Neutrophil (primary cell): Measurements from ENCODE around the gene TCERG1L.

Experiments used
- H3K27ac ChIP-seq: fragments of 200-600 bp; sonication (generic); 2 replicates; pipeline ENCODE4 v1.5.1; 2016; ENCODE audit warnings: mild to moderate bottlenecking, moderate library complexity
- H3K27me3 ChIP-seq: fragments of 200-600 bp; sonication (generic); 2 replicates; pipeline ENCODE4 v1.6.0; 2016; ENCODE audit warnings: mild to moderate bottlenecking
- H3K36me3 ChIP-seq: fragments of 200-600 bp; sonication (generic); 2 replicates; pipeline ENCODE4 v1.5.1; 2017
- H3K4me1 ChIP-seq, 2 experiments: fragments of 200-600 bp in 1 of 2; sonication (generic) in 1 of 2; 1 replicate in 1 of 2; 2 replicates in 1 of 2; pipeline versions ENCODE4 v1.5.1 to v1.6.1; 2013 to 2016; ENCODE audit warnings: low read depth in 1 of 2, low read length in 1 of 2, mild to moderate bottlenecking in 1 of 2, moderate library complexity in 1 of 2; ENCODE audit not compliant: control insufficient read depth in 1 of 2, insufficient read depth in 1 of 2
- H3K4me3 ChIP-seq, 2 experiments: fragments of 200-600 bp in 1 of 2; sonication (generic) in 1 of 2; 1 replicate in 1 of 2; 2 replicates in 1 of 2; pipeline ENCODE4 v1.5.1; 2013 to 2016; ENCODE audit warnings: low read depth in 1 of 2, low read length in 1 of 2, mild to moderate bottlenecking in 1 of 2, moderate library complexity in 1 of 2
- H3K9me3 ChIP-seq: fragments of 200-600 bp; sonication (generic); 2 replicates; pipeline ENCODE4 v1.5.1; 2016
- CTCF ChIP-seq: fragments of 200-600 bp; sonication (generic); IDR thresholded peaks from 2 replicates; pipeline ENCODE4 v1.5.1; 2016; ENCODE audit warnings: antibody characterized with exemption

TCERG1L gene

DNA sequence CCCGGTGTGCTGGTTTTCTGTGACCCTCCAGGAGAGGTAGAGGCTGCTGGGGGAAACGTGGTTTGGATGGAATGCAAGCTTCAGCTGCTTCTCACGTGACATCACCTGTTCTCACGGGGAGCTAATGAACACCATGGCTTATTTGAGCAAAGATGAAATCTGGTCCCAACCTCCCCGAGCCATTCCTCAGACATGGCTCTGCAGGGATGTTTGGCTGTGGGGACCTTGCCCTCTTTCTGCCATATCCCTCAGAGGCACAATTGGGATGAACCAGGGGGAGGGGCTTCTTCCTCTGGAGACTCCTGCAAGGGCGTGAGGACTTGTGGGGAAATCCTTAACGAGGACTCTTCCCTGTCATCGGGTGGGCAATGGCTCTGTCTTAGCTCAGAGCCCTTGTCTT lies 236.8 kb downstream of the TCERG1L start:
- Histone ChIP-seq H3K4me3 (no peak overlapping the region), H3K27ac (no peak overlapping the region), H3K9me3 (no peaks in the 10 kb centered on the region), H3K27me3 (no peaks in the 10 kb centered on the region), H3K36me3 (no peaks in the 10 kb centered on the region), H3K4me1 (no peaks in the 10 kb centered on the region)
- TF ChIP-seq CTCF, result no peak

DNA sequence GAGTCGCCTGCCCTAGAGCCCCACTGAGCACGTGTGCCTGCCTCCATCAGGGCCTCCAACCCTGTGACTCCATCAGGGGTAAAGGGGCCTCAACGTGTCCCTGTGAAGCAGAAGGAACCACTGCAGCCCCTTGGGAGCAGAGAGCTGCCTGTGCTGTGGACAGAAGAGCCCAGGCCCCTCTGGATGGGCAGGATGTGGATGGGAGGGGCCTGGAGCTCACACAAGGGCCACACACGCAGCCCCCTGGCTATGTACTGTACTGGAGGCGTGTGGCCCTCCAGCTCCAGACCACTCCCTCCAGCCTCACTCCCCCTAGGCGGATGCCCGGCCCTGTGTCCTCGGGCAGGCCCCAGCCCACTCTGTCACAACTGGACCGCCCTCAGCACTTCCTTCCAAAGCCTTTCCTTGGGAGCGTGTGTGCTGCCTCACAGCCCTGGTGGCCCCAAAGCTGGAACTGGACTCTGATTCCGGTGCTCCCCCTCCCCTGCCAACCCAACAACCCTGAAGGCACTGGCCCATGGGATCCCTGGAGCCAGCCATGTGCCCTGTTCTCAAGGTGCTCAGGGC lies 238.0 kb downstream of the TCERG1L start:
- no peaks in the 10 kb centered on the region for H3K36me3 ChIP-seq
- TF ChIP-seq CTCF, result no peak
- no peak overlapping the region for H3K27ac ChIP-seq
- no peak overlapping the region for H3K4me3 ChIP-seq
- no peaks in the 10 kb centered on the region for H3K27me3 ChIP-seq
- H3K9me3 ChIP-seq, result no peaks in the 10 kb centered on the region
- H3K4me1 ChIP-seq, result no peaks in the 10 kb centered on the region

GRCh38 chr10:131072651-131073468 lies 238.7 kb downstream of the TCERG1L start:
- no peak overlapping the region for H3K27ac ChIP-seq
- no peaks in the 10 kb centered on the region for H3K36me3 ChIP-seq
- TF ChIP-seq CTCF, result no peak
- H3K9me3 ChIP-seq, result no peaks in the 10 kb centered on the region
- H3K4me1 ChIP-seq, result no peaks in the 10 kb centered on the region
- no peaks in the 10 kb centered on the region for H3K27me3 ChIP-seq
- no peak overlapping the region for H3K4me3 ChIP-seq

GRCh38 chr10:131071721-131072120 lies 239.8 kb downstream of the TCERG1L start:
- no peaks in the 10 kb centered on the region for H3K4me1 ChIP-seq

GRCh38 chr10:131070856-131071255 lies 240.7 kb downstream of the TCERG1L start:
- no peak for TF ChIP-seq CTCF
- Histone ChIP-seq H3K27ac (no peak overlapping the region), H3K4me1 (no peaks in the 10 kb centered on the region), H3K4me3 (no peak overlapping the region), H3K9me3 (no peaks in the 10 kb centered on the region), H3K36me3 (no peaks in the 10 kb centered on the region), H3K27me3 (no peaks in the 10 kb centered on the region)

More at GRCh38 chr10:131071721-131072120, 239.8 kb downstream of the TCERG1L start:
- no peak overlapping the region for H3K27ac ChIP-seq
- H3K4me3 ChIP-seq, result no peak overlapping the region
- no peak for TF ChIP-seq CTCF
- no peaks in the 10 kb centered on the region for H3K9me3 ChIP-seq
- no peaks in the 10 kb centered on the region for H3K27me3 ChIP-seq
- no peaks in the 10 kb centered on the region for H3K36me3 ChIP-seq
